Mucosa of gallbladder (tissue), 1 donor: Measurements from ENCODE around the gene RBM14. TPM values are rescaled to one million over a fixed set of nuclear protein-coding genes. Genes with fewer than 3 reads are reported as not detected.
"Not testable (repeated sequence)": the region's sequence is repeated elsewhere in the genome, so short reads cannot be mapped to it uniquely, and the experiment has no call there.

Source experiments
- DNase-seq: peaks from one replicate; pipeline ENCODE4 v3.0.0-alpha.2; 2020; ENCODE audit warnings: low spot score
- total RNA-seq: library from RNA; stranded (reverse); gene quantifications from one replicate; pipeline ENCODE4 v1.2.1, GENCODE V29; 2021
- donor health status: DM: no; HTN: no; CAD: no.

RBM14 gene
- 84.5 TPM for total RNA-seq

- DNase-seq = peak; percentile 99
Observed at GRCh38 chr11:66616379-66617154, at the start of gene RBM14. TSS of gene RBM14 (plus strand) at chr11:66616630. CDS start at chr11:66616721, 91 bp downstream.

- DNase-seq = no peak
Observed at GRCh38 chr11:66567787-66568123, 48.7 kb upstream of the RBM14 start.

- DNase-seq = peak; percentile 87
Observed at GRCh38 chr11:66568124-66568916, 48.1 kb upstream of the RBM14 start, which contains the start of gene CTSF. TSS of gene CTSF (minus strand) at chr11:66568606. CDS start at chr11:66568486, 120 bp downstream.

- no peak for DNase-seq
Observed at GRCh38 chr11:66569076-66569475, 47.4 kb upstream of the RBM14 start.

GRCh38 chr11:66570079-66570849, 46.2 kb upstream of the RBM14 start:
- DNase-seq = no peak

- DNase-seq = no peak
Observed at GRCh38 chr11:66570850-66571180, 45.6 kb upstream of the RBM14 start.

- peak; percentile 76 for DNase-seq
Observed at GRCh38 chr11:66579017-66579606, 37.3 kb upstream of the RBM14 start.

- DNase-seq = no peak
Observed at GRCh38 chr11:66580803-66581202, 35.6 kb upstream of the RBM14 start.

- no peak for DNase-seq
Observed at GRCh38 chr11:66581261-66581660, 35.2 kb upstream of the RBM14 start.

- DNase-seq = not testable (repeated sequence)
Observed at GRCh38 chr11:66582565-66583147, 33.8 kb upstream of the RBM14 start.

- not testable (repeated sequence) for DNase-seq
Observed at GRCh38 chr11:66585447-66585846, 31.0 kb upstream of the RBM14 start.

- DNase-seq = no peak
Observed at GRCh38 chr11:66586136-66586535, 30.3 kb upstream of the RBM14 start.

- DNase-seq = not testable (repeated sequence)
Observed at GRCh38 chr11:66589315-66589714, 27.1 kb upstream of the RBM14 start.

- no peak for DNase-seq
Observed at GRCh38 chr11:66589996-66590675, 26.3 kb upstream of the RBM14 start.

GRCh38 chr11:66591175-66591574, 25.3 kb upstream of the RBM14 start:
- DNase-seq = no peak

GRCh38 chr11:66592457-66593302, 23.8 kb upstream of the RBM14 start, which contains the start of the genes CCDC87 and CCS:
TSS of gene CCDC87 (minus strand) at chr11:66593063. CDS start at chr11:66593015, 48 bp downstream.
TSS of gene CCS (plus strand) at chr11:66593185. CDS start at chr11:66593262, 77 bp downstream.
- peak; percentile 99 for DNase-seq

- DNase-seq = no peak
Observed at GRCh38 chr11:66593303-66593635, 23.2 kb upstream of the RBM14 start.

- DNase-seq = no peak
Observed at GRCh38 chr11:66593650-66594049, 22.8 kb upstream of the RBM14 start.

- DNase-seq = peak; percentile 68
Observed at GRCh38 chr11:66595245-66595904, 21.1 kb upstream of the RBM14 start.
